ENCODE measurements around the gene BATF2.
"Not testable (repeated sequence)": the region's sequence is repeated elsewhere in the genome, so short reads cannot be mapped to it uniquely, and the experiment has no call there.

Gene BATF2

DNA sequence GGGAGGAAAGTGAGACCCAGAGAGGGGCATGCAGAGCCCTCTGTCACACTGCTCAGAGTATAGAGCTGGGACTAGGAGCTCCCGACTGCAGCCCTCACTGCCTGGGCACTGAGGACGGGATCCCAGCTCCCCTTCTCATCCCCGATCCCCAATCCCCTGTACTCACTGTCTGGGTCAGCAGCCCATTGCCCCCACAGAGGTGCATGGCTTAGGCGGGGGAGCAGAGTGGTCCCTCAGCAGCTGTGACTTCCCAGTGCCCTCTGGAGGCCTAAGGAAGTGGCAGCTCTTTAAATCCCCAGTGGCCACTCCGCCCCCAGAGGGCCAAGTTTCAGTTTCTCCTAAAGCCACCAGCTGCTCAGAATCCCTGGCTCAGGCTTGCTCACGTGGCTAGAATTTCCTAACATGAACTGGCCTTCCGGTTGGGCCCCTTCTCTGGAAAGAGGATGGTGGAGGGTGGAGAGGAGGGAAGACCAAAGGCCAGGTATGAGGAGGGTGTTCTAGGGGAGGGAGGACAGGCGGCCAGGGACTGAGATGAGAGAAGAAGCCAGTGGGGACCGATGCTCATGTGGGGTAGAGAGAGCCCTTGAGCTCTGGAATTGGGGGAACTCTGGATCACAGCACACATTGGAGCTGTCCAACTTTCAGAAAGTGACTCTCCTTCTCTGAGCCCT lies at the start of gene BATF2:
BATF2 (minus strand) TSS at position 262 of the 671 bp plus-strand sequence; CDS start at position 205, 57 bp downstream.
- in situ Hi-C loops (cut with MboI; ENCODE audit: low sequenced_read_pairs) = no loop called here

GRCh38 chr11:65045728-65046127 lies 49.0 kb upstream of the BATF2 start:
- in situ Hi-C loops (cut with MboI; ENCODE audit: low sequenced_read_pairs) = no loop called here

DNA sequence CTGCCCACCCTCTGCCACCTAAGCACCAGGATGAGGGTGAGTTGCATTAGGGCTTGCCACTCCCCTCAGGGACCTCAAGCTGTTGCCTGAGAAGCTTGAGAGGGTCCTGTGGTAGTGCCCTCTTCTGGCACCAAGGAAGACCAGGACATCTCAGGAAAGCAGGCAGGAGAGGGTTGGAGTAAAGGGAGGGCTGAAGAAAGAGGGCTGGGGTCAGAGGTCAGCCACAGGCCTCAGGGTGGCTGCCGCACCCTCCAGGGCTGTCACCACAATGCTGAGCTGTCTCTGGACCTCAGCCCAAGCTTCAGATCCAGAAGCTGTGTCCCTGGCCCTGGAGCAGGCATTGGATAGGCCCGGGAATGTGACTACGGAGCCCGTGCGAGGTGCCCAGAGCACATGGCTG lies 48.3 kb upstream of the BATF2 start:
- in situ Hi-C loops (cut with MboI; ENCODE audit: low sequenced_read_pairs) = no loop called here

- in situ Hi-C loops (cut with MboI; ENCODE audit: low sequenced_read_pairs) = no loop called here
Measured at GRCh38 chr11:65043881-65044501, 47.2 kb upstream of the BATF2 start.

GRCh38 chr11:65042891-65043290 lies 46.1 kb upstream of the BATF2 start:
- in situ Hi-C loops (cut with MboI; ENCODE audit: low sequenced_read_pairs) = no loop called here

DNA sequence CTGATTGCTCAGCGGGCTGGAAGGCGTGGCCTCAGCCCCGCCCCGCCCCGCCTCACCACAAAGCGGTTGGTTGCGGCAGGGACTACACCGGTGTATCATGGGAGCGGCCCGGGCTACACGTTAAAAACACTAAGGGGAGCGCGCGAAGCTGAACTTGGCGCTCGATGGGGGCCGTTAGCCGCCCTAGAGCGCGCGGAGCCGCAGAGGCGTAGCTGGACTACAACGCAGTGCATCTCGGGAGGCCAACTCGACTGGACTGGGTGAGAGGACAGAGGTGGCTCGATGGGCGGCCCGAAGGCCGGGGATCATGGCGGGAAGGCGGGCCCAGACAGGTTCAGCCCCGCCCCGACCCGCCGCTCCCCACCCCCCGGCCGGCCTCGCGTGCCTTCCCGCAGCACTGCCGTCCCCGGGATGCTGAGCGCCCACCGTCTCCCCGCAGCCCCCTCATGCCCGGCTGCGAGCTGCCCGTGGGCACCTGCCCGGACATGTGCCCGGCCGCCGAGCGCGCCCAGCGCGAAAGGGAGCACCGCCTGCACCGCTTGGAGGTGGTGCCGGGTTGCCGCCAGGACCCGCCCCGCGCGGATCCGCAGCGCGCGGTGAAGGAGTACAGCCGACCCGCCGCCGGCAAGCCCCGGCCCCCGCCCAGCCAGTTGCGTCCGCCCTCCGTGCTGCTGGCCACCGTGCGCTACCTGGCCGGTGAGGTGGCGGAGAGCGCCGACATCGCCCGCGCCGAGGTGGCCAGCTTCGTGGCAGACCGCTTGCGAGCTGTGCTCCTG lies 44.3 kb upstream of the BATF2 start, which contains the start of gene SAC3D1:
SAC3D1 (plus strand) TSS at position 364 of the 776 bp plus-strand sequence; CDS start at position 447, 83 bp downstream.
- in situ Hi-C loops (cut with MboI; ENCODE audit: low sequenced_read_pairs) = no loop called here

GRCh38 chr11:65040520-65040846 lies 43.7 kb upstream of the BATF2 start:
- in situ Hi-C loops (cut with MboI; ENCODE audit: low sequenced_read_pairs) = no loop called here

GRCh38 chr11:65036931-65037330 lies 40.2 kb upstream of the BATF2 start:
- in situ Hi-C loops (cut with MboI; ENCODE audit: low sequenced_read_pairs) = no loop called here

DNA sequence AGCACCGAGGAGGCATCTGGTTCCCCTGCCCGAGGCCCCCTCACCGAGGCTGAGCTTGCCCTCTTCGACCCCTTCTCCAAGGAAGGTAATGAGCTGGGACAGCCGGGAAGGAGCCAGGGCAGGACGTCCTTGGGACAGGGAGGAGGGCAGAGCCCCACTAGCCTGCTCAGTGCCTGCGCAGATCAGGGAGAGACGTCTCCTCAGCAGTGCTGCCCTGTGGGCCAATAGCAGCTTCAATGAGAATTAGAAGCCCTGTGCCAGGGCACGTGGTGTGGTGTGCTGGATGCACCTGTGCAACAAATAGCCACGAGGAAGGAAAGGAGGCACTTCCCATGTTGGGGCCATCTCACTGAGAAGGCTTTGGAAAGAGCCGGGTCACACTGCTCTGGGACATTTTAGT lies 38.8 kb upstream of the BATF2 start:
- in situ Hi-C loops (cut with MboI; ENCODE audit: low sequenced_read_pairs) = no loop called here

DNA sequence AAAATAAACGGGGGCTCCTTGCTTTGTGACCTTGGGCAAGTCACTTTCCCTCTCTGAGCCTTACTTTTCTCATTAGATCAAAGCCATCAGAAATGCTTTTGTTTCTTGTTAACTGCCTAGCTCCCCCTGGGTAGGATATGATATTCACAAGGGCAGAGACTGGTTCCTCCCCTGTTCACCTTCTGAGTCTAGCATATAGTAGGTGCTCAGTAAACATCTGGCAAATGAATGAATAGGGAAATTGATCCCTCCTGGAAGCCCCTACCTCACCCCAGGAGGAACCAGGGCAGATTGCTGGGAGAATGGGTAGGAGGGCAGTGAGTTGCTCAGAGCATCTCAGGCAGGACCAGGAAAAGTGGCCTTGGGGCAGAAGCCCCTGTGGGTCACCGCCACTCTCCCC lies 37.7 kb upstream of the BATF2 start:
- in situ Hi-C loops (cut with MboI; ENCODE audit: low sequenced_read_pairs) = no loop called here

GRCh38 chr11:65032216-65032615 lies 35.4 kb upstream of the BATF2 start:
- in situ Hi-C loops (cut with MboI; ENCODE audit: low sequenced_read_pairs) = no loop called here

GRCh38 chr11:65027213-65028067 lies 30.7 kb upstream of the BATF2 start, which contains the start of gene SNX15:
Gene SNX15 (plus strand): TSS chr11:65027439. CDS start chr11:65027538, 99 bp downstream.
- in situ Hi-C loops (cut with MboI; ENCODE audit: low sequenced_read_pairs) = no loop called here

GRCh38 chr11:65026810-65027209 lies 30.0 kb upstream of the BATF2 start:
- in situ Hi-C loops (cut with MboI; ENCODE audit: low sequenced_read_pairs) = no loop called here

DNA sequence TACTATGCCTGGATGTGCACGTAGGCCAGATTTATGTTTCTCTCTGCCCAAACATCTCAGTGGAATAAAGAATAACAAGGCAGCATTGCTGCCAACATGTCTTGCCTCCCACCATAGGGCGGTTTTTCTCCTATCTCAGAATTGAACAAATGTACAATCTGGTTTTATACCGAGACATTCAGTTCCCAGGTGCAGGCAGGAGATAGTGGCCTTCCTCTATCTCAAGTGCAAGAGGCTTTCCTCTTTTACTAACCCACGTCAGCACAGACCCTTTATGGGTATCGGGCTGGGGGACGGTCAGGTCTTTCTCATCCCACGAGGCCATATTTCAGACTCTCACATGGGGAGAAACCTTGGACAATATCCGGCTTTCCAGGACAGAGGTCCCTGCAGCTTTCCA lies 26.7 kb upstream of the BATF2 start:
- in situ Hi-C loops (cut with MboI; ENCODE audit: low sequenced_read_pairs) = not testable (repeated sequence)

GRCh38 chr11:65021509-65021908 lies 24.7 kb upstream of the BATF2 start:
- in situ Hi-C loops (cut with MboI; ENCODE audit: low sequenced_read_pairs) = no loop called here

GRCh38 chr11:65021003-65021402 lies 24.2 kb upstream of the BATF2 start:
- in situ Hi-C loops (cut with MboI; ENCODE audit: low sequenced_read_pairs) = no loop called here

DNA sequence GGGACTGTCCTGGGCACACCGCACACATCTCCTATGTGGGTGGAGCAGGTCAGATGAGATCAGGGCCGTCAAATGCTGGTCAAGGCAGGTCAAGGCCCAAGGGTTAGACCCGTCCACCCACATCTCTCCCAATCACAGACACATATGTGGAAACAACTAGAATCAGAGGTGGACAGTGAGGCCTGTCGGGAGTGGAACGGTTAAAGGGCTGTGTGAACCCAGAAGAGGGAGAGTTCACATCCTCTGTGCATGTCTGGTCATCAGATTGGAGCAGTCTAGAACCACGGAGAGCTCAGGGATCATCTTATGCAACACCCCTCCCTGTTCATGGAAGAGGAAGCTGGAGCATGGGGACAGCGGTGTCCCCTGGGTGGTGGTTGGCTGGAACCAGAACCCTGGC lies 23.1 kb upstream of the BATF2 start:
- in situ Hi-C loops (cut with MboI; ENCODE audit: low sequenced_read_pairs) = no loop called here

DNA sequence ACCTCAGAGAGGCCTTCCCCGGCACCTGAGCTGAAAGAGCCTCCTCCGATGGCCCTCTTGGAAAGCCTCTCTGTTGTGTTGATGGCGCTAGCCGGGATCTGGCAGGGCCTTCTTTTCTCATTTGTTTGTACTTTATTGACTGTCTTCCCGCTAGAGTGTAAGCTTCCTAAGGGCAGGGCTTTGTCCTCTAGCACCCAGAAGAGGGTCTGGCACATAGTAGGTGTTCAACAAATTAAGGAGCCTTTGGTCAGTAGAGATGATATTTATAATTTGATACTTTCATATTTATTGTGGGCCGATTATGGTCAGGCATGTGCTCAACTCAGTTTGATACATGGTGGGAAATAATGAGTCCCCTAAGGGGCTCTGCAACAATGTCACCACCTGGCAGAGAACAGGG lies 21.2 kb upstream of the BATF2 start:
- in situ Hi-C loops (cut with MboI; ENCODE audit: low sequenced_read_pairs) = no loop called here

DNA sequence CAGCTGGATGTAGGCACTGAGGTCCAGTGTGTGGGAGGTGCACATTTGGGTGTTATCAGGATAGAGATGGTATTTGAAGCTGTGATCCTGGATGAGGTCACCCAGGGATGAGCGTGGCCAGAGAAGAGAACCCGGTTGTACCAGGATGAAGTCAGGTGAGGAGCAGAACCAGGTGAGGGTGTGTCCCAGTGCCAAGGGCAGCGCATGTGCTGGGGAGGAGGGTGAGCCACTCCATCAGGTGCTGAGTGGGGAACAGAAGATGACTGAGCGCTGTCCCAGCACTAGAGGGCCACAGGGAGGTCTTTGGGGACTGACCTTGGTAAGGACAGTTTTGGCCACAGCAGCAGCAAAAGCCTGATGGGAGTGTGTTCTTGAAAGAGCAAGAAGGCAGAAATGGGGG lies 19.9 kb upstream of the BATF2 start:
- in situ Hi-C loops (cut with MboI; ENCODE audit: low sequenced_read_pairs) = no loop called here

- in situ Hi-C loops (cut with MboI; ENCODE audit: low sequenced_read_pairs) = no loop called here
Measured at GRCh38 chr11:65014726-65015227, 18.0 kb upstream of the BATF2 start.
